HTERT RPE-1 (cell line): ENCODE measurements around the gene CACNA2D3.

Experiments used
- in situ Hi-C: fragments of 300-500 bp; cut with MboI; formaldehyde crosslinking; loops from 4 replicates; pipeline ENCODE4 v1.14.3; 2020; ENCODE audit warnings: low sequenced_read_pairs

Gene CACNA2D3

GRCh38 chr3:54858093-54858785 lies 735.9 kb downstream of the CACNA2D3 start:
- in situ Hi-C loops = no loop called here

DNA sequence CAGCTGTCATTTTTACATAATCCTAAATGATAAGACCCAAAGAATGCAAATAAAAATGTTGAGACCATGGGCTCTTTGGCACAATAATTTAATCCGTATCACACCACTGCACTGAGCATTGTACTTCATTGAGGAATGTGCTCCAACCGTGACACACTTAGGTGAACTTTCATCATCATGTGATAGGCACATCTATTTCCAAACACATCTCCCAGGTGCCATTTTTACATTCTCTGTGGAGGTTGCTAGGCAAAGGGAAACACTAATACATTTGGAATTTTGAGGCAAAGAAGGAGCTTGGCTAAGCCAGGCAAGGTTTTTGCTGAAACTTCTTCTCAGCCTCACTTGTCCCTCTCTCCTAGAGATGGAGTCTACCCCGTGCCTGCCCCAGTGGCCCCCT lies 736.8 kb downstream of the CACNA2D3 start:
- in situ Hi-C loops = no loop called here

GRCh38 chr3:54861248-54862067 lies 739.1 kb downstream of the CACNA2D3 start:
- in situ Hi-C loops = no loop called here

DNA sequence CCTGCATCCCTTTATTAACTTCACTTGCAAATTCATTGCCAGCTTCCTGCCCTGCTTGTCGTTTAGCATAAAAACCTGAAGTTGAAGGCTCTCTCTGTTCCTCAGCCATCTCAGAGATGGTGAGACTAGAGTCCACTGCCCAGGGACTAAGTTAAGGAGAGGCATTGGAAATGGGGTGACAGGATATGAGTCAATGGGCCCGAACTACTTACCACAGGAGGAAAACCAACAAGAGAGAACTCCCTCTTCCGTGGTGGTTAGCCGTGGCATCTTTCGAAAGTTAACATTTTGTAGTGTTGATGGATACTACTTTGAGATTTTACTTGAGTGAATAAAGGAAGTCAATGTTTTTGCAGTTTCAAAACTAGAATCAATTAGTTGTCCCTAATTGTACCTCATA lies 740.2 kb downstream of the CACNA2D3 start:
- in situ Hi-C loops = no loop called here

- in situ Hi-C loops = no loop called here
Observed at GRCh38 chr3:54863366-54863765, 741.0 kb downstream of the CACNA2D3 start.

- in situ Hi-C loops = no loop called here
Observed at GRCh38 chr3:54863786-54864185, 741.4 kb downstream of the CACNA2D3 start.

DNA sequence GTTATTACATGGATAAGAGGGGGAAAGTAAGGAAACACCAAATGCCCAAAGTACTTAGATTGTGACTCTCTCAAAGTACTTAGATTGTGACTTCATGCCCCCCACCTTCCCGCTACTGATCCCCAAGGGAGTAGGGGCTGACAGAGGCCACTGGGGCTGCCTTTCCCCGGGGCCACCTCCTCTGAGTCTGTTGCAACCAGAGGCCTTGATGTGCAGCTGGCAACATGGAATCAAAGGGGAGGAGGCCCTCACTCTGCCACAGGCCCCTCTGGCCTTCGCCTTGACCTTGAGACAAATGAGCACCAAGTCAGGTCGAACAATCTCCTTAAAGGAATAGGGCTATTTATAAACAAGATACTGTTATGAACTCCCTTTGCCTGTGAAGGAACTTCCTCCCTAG lies 743.0 kb downstream of the CACNA2D3 start:
- in situ Hi-C loops = no loop called here

- in situ Hi-C loops = no loop called here
Observed at GRCh38 chr3:54866251-54866650, 743.9 kb downstream of the CACNA2D3 start.

GRCh38 chr3:54870423-54870822 lies 748.1 kb downstream of the CACNA2D3 start:
- in situ Hi-C loops = no loop called here

GRCh38 chr3:54871867-54872266 lies 749.5 kb downstream of the CACNA2D3 start:
- in situ Hi-C loops = no loop called here

DNA sequence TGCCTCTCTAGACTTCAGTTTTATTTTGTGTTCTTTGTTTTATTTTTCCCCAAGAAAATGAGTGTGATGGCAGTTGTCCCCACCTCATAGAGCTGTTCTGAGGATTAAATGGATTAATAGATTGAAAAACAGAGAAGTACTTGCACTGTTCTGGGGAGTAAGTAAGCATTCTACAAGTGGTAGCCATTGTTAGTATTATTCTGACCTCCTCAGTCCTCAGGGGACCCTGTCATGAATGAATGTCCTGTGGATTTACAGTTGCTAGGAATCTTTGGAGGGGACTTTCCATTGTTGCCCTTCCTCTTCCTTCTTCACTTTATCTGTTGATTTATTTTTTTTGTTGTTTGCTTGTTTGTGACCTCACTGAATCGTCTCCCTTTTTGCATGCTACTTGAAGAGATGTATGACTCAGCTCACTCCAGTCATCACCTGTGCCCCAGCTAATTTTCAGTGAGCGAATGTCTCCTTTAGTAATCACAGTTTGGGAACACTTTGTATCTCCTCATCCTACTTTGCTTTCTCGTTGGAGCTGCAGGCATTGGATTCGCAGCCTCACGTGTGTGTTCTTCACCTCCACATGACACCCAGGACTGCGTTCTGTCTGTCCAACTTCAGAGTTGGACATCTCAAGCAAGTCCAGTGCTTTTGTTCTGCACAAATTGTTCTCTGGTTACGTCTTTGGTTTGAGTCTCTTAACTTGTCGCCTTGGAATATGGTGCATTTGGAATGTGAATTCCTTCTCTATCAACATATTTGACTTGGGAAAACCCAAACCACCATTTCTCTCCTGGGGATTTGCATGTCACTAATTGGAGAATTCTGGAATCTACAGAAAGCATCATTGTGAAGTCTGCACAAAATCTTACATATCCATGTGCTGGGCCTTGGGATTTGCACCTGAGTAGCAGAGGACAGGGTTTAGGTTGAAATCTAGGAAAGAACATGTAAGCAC lies 751.0 kb downstream of the CACNA2D3 start:
- in situ Hi-C loops = no loop called here

DNA sequence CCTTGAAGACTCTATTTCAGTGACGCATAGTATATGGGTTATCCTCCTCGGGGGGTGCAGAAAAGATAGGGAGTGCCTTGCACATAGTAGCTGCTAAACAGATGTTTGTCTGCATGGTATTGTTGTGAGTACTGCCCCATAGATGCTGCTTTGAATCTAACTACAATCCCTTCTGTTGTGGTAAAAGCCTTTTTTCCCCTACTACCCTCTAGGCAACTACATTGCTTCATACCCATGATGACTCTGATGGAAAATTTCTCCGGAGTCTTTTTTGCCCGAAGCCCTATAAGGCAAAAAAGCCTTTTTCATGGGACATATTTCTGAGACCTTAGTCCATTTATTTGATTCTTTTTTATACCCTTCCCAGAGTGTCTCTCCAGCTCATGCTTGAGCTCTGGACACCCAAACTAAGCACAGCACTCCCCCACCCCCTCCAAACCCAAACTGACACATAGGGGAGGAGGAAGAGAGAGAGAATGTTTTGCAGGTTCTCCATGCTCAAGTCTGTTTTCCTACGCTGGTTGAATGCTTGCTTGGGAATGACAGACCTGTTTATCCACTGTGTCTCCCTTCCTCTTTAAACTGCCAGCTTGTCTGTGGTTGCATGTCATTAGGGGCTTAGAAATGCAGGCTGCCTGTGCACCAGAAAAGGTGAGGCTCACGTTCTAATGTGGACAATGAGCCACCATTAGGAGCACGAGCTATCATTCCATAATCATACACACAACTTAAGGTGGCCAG lies 752.6 kb downstream of the CACNA2D3 start:
- in situ Hi-C loops = no loop called here

DNA sequence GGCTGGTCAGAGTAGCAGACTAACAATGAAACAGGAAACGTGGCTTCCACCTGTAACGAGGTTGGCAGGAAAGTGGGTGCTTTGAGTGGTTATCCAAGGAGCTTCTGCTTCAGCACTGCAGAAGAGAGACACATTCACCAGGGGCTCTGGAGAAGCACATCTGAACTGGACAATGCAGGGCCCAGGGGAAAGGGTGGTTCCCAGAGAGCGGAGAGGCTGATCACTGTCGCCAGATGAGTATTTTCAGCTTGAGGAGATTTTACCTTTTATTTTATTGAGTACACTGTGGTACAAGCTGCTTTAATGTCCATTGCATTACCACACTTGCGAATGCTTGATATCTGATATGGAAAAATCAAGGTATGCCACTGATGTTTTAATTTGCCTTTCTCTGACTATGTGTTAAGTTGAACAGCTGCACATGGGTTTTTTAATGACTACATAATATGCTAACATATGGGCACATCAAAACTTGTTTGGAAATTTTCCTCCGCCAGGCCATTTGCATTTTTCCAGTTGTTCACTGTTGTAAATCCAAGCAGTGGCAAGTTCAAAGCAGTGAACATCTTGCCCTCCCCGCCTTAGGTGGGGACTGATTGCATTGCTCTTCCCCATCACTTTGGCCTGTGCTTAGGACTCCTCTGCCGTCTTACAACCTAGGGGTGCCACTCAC lies 753.4 kb downstream of the CACNA2D3 start:
- in situ Hi-C loops = no loop called here

- in situ Hi-C loops = no loop called here
Observed at GRCh38 chr3:54876694-54877093, 754.3 kb downstream of the CACNA2D3 start.

DNA sequence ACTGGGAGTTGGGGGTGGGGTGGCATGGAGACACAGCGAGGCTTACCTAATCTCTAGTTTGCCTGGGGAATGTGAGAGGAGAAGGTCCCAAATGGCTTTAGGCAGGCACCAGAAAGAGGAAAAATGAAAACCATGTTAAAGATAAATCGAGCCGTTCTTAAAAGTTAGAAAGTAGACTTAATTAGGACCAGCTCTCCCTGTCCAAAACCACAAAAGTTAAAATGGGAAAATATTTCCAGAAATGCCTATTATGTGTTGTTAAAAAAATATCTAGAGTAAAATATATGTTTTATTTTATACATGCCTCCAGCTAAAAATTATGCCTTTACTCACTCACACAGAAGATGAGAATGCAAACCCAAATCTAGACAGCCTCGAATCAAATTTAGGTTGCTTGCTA lies 755.4 kb downstream of the CACNA2D3 start:
- in situ Hi-C loops = no loop called here

GRCh38 chr3:54878145-54878544 lies 755.8 kb downstream of the CACNA2D3 start:
- in situ Hi-C loops = no loop called here

DNA sequence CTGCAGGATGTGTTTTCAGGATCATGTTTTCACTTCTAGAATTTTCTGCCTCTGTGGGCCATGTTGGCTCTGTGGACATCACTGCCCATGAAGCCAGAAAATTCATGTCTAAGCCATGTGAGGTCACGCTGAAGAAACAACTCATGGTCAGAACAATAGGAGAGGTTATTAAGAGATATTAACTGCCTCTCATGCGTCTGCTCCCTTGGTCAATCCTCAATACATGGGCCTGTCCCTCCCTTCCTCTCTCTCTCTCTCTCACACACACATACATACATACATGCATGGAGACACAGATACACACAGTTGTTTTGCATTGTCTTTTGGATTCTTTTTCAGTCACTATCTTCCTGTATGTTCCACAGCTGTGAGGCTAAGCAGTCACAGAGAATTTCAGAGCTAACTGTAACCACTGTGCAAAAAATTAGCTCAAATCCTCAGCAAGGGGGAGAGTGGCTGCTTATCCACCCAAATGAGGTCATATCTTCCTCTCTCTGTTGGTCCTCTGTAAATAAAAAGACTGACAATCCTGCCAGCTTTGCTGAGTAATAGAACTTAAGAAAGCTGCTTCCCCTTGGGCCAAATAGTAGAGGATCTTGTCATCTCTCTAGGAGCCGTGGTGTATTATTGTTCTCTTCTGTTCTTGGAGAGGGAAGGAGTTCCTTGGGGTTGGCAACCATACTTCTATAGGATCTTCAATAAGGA lies 759.9 kb downstream of the CACNA2D3 start:
- in situ Hi-C loops = no loop called here

DNA sequence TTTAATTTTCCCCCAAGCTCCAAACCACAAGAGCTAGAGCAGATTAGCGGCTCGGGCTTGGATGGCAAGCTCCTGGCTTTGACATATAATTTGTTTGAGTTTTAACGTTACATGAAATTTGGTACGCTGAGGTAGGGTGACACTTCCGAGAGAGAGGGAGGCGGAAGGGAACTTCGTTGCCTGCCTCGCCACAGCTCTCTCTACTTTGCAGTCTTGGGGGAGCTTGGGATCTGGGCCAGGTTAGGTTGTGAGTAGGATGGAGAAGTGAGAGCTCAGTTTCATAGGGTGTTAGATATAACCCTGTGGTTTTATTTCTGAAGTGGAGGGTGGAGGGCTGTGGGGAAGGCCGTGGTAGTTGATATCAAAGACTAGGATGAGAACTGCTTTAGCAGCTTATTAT lies 765.8 kb downstream of the CACNA2D3 start:
- in situ Hi-C loops = no loop called here

GRCh38 chr3:54888873-54889272 lies 766.5 kb downstream of the CACNA2D3 start:
- in situ Hi-C loops = no loop called here
